Activated T-helper 9 cell treated with anti-CD3 and anti-CD28 coated beads, Interleukin-2, amount 50 U/mL, for 16 hours (primary cell): Measurements from ENCODE around the gene CPNE7.
"Not testable (repeated sequence)": the region's sequence is repeated elsewhere in the genome, so short reads cannot be mapped to it uniquely, and the experiment has no call there.

Source experiments
- DNase-seq: peaks from one replicate; pipeline ENCODE4 v3.0.0-alpha.2; 2020; ENCODE audit warnings: low read depth

Gene CPNE7

DNA sequence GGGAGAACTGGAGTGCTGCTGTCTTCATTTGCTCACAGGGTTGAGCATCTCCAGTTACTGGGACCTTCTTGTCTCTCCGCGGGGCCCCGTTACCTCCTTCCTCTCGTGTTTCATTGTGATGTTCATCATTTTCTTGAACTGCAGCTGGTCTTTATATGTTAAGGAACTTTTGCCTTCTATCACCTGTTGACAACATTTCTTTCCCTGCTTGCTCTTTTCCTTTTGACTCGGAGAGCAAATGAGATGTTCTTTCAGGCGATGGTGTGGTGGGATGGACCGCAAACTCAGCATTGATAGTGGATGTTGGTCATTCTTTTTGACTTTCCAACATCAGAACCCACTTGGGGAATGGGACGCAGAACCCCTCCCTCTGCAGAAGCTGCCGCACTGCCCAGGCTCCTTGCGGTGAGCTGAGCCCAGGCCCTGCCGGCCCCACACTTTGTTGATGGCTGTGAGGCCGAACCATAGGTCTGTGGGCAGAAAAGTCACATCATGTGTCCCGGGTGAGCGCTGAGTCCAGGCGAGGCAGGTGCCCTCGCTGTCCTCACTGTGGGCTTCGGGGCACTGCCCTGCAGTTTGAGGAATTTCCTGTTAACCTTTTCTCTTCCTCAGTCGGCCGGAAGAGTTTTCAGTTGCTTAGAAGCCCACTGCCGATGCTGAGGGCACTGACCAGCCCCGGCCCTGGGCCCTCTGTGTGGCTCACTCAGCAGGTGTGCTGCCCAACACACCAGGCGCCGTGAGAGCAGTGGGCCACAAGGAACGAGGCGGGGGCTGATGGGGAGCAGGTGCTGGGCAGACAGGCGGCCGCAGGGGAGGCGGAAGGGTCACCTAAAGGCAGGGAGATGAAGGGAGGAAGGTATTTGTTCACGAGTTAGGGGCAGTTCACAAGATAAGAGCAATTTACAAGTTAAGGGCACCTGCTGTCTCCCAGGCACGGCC, 7.6 kb upstream of the CPNE7 start:
- DNase-seq: no peak

DNA sequence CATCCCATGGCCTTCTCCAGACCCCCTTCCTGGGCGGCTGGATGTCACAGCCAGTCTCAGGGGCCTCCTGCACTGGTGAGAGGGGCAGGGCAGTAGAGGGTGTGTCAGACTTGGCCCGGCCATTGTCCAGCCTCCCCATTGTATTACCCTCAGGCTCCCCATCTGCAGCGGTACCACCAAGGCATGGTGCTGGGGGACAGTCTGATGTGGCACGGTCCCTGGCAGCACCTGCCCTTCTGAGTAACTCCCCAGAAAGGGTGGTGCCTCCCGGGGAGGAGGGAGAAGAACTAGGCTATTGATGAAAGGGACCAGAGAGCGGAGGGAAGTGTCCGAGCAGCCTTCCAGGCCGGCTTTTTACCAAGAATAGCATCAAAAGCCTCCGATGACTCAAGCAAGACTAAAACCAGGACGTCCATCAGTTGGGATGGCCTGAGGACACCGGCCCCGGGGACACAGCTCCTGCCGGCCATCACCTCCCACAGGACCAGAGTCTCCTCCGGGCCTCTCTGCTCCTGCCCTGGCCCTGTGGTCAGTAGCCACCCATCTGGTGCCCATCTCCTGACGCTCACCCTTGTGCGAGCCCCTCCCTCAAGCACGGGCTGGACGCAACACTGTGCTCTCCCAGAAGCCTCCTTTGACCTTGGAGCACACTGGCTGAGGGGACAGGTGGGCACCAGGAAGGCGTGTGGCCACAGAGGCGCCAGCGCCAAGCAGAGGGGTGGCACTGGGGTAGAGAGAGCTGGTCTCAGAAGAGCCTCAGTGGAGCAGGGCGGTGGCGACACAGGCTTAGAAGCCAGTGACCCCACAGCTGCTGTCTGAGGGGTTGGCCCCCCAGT, 5.8 kb upstream of the CPNE7 start:
- no peak for DNase-seq

- DNase-seq: no peak
Observed at GRCh38 chr16:89570342-89570923, 5.1 kb upstream of the CPNE7 start.

DNA sequence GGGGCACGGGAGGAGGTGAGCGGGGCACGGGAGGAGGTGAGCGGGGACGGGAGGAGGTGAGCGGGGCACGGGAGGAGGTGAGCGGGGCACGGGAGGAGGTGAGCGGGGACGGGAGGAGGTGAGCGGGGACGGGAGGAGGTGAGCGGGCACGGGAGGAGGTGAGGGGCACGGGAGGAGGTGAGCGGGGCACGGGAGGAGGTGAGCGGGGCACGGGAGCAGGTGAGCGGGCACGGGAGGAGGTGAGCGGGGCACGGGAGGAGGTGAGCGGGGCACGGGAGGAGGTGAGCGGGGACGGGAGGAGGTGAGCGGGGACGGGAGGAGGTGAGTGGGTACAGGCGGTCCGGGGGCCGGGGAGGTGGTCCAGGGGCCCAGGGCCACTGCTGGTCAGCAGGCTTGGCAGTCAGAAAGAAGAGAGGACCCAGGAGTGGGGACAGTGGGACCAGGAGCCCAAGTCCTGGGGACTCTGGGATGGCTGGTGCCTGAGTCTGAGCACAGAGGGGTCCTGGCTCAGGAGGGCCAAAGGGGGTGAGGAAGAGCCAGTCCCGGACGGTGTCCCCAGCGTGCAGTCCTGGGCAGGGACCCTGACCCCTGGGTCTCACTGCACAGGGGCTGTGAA, 4.5 kb upstream of the CPNE7 start:
- DNase-seq: not testable (repeated sequence)

DNA sequence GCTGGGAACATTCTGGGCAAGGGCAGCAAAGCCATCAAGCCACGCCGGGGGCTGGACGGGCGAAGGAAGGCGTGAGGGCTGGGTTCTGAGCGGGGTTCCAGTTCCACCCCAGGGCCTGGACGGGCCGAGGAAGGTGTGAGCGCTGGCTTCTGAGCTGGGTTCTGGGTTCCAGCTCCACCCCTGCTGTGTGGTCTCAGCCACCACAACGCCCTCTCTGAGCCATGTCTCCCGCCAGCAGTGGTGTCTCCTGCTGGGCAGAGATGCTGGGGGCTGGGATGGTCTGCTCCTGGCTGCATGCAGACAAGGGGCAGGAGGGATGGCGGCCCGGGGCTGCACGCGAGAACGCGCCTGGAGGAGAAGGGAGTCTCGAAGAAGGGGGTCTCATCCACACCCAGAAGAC, 3.9 kb upstream of the CPNE7 start:
- no peak for DNase-seq

DNA sequence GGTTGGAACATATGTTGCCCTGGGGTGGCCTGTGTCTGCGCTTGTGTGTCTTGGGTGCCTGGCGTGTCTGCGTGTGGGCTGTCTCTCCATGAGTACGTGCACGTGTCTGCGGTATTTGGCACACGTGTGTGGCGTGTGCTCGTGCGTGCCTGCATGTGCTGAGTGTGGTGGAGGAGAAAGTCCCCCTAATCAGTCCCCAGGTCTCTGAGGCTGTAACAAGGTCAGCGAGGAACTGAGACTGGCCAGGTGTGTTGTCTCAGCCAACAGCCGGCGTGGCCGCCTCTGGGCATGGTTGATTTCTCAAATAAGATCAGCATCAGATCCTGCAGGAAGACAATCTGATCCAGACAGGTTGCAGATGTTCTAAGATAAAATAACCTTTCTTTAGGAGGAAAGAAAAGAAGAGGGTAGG, 3.5 kb upstream of the CPNE7 start:
- DNase-seq: no peak

DNA sequence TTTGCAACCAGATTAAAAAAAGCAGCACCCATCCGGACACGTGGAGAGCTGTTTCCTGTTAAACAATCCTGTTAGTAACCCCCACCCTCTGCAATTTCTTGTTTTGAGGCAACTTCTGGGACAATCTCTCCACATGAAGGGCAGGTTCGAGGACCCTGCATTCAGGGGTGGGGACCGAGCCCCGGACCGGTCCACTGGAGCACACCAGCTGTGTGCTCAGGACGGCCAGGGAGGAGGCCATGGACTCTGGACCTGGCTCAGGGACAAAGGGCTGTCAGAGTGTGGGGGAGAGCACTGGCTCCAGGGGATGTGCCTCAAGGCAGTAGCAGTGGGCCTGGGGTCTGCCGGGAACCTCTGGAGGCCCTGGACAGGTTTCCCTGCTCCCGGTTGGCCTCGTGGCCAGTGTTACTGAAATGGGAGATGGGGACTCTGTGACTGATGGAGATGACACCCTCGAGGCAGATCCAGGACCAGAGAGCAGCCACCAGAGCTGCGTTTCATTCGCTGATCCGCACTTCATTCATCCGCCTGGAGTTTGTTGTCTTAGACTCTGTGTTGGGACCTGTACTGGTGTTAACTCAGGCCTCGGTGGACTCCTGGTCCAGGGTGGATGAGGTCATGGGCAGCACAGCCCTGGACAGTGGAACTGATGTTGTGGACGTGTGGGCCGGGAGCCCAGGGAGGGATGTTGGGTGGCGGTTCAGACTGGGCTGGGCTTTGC, 2.9 kb upstream of the CPNE7 start:
- DNase-seq: no peak

- no peak for DNase-seq
Observed at GRCh38 chr16:89573826-89574680, 1.5 kb upstream of the CPNE7 start.

GRCh38 chr16:89574681-89575246, 794 bp upstream of the CPNE7 start:
- peak; percentile 32 for DNase-seq

GRCh38 chr16:89576153-89577054, 846 bp downstream of the CPNE7 start:
- DNase-seq: no peak

DNA sequence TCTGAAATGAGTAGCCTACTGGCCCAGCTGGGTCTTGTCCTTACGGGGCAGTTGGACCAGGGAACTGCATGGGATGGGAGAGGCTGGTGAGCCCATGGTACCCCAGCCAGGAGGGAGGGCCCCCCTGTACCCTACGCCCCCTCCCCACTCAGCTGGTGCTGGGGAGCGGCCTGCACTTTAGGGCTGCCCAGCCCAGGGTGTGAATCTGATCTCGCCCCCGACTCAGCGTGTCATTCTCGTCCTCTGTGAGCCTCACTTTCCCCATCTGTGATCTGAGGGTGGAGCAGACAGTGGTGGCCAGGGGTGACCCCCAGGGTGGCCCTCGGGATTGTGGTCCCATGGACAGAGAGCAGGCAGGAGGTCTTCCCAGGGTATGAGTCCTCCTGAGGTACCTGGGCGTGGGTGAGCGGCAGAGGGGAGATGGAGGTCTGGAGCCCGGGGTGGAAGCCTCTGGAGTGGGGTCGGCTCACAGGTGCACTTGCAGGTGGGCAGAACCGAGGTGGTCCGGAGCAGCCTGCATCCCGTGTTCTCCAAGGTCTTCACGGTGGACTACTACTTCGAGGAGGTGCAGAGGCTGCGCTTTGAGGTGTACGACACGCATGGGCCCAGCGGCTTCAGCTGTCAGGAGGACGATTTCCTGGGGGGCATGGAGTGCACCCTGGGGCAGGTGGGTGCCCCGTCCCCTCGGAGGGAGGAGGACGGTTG, 1.6 kb downstream of the CPNE7 start:
- no peak for DNase-seq

DNA sequence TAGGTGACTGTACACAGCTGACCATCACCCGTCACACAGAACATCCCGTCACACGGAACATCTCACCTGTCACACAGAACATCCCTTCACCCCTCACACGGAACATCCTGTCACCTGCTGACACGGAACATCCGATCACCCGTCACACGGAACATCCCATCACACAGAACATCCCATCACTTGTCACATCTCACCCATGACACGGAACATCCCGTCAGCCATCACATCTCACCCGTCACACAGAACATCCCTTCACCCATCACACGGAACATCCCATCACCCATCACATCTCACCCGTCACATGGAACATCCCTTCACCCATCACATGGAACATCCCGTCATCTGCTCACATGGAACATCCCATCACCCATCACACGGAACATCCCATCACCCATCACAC, 3.8 kb downstream of the CPNE7 start:
- DNase-seq: no peak

DNA sequence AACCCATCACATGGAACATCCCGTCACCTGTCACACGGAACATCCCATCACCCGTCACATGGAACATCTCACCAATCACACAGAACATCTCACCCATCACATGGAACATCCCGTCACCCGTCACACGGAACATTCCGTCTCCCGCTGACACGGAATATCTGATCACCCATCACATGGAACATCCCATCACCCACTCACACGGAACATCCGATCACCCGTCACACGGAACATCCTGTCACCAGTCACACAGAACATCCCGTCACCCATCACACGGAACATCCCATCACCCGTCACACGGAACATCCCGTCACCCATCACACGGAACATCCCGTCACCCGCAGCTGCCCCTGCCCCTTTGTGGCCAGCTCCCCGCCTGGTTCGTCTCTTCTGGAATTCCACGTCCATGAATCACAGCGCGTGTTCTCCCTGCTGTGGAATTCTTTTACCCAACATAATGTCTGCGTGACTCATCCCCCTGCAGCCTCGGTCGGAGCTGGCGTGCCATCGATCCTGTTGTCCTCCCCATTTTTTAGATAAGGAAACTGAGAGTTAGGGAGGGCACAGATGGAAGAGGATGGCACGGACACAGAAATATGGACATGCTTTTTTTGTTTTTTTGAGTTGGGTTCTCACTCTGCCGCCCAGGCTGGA, 5.6 kb downstream of the CPNE7 start:
- DNase-seq: no peak

DNA sequence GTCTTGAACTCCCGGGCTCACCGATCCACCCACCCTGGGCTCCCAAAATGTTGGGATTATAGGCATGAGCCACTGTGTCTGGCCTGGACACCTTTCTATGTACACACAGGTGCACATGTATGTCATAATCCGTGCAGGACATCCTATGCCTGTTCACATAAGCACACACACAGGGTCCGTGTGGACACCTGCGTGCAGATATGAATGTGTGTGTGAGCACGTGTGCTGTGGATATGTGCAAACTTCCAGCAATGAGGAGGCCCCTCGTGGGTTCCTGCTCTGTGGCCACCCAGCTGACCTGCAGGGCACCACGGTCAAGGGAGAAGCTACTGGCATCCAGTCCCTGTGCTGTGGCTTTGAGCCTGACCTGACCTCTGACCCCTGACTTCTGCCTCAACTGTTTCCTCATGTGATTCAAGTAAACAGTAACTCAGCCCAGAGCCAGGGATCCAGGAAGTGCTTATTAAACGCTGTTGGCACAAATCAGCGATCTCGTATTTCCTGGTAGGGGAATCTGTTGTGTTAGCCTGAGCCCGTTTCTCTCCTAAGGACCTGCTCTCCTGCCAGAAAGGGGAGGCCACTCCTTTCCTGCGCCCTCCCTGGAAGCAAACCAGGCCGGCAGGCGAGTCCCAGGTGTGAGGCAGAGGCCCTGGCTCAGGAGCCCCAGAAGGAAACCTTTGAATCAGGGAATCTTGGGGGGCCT, 6.5 kb downstream of the CPNE7 start:
- no peak for DNase-seq

DNA sequence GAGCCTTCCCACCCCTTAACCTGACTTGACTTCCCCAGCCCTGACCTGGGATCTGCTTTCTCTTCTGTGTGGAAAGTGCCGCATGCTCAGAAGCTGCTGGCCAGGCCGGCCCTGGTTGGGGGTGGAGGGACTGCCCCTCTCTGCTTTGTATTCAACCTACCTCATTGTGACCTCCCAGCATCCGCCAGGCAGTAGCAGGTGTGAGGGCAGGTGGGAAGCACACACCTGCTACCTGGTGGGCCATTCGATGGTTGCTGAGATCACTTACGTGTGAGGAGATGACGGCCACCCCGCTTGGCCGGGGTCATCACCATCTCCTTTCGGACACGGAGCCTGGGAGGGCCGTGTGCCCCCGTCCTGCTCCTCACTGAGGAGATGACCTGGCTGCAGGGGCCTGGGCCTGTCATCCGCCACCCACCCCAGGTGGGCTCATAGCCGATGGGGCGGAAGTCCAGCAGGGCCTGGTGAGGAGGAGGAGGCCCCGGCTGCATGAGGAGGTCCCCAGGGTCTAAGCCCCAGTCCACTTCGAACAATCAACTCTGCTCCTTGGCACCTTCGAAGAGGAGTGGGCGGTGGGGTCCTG, 7.1 kb downstream of the CPNE7 start:
- no peak for DNase-seq

GRCh38 chr16:89583197-89583894, 7.8 kb downstream of the CPNE7 start:
- no peak for DNase-seq
